Activated T-helper 1 cell treated with anti-CD3 and anti-CD28 coated beads, Interleukin-12 subunit alpha, Interleukin-12 subunit beta, Interleukin-2, Interleukin-4 antibody, amounts not matched to agents 30 ng/mL and 10 ng/mL and 1 ng/mL, durations not matched to agents 14 hours and 24 hours and 36 hours (primary cell): Measurements from ENCODE around the gene HHLA2. TPM values are rescaled to one million over a fixed set of nuclear protein-coding genes. Genes with fewer than 3 reads are reported as not detected.

Experiments
- DNase-seq: peaks from one replicate; pipeline ENCODE4 v3.0.0; 2021; ENCODE audit warnings: low spot score
- H3K27ac Mint-ChIP-seq: one replicate; pipeline ENCODE4 v1.8.0; 2021; ENCODE audit warnings: mild to moderate bottlenecking, mixed read lengths
- H3K27me3 Mint-ChIP-seq: one replicate; pipeline ENCODE4 v1.8.0; 2022; ENCODE audit warnings: mild to moderate bottlenecking, moderate library complexity, mixed read lengths; ENCODE audit not compliant: insufficient read depth
- H3K36me3 Mint-ChIP-seq: one replicate; pipeline ENCODE4 v1.8.0; 2021; ENCODE audit warnings: low read depth, mixed read lengths
- H3K4me1 Mint-ChIP-seq: one replicate; pipeline ENCODE4 v1.8.0; 2021; ENCODE audit warnings: low read depth, mixed read lengths
- H3K4me3 Mint-ChIP-seq: one replicate; pipeline ENCODE4 v1.8.0; 2021; ENCODE audit warnings: mild to moderate bottlenecking, moderate library complexity, mixed read lengths
- H3K9me3 Mint-ChIP-seq: one replicate; pipeline ENCODE4 v1.8.0; 2021; ENCODE audit warnings: mixed read lengths
- intact Hi-C: fragments of 100-400 bp; cut with micrococcal nuclease; formaldehyde crosslinking; loops from one replicate; pipeline ENCODE4 v1.15.1; 2024
- total RNA-seq: library from RNA; stranded (reverse); gene quantifications from 2 replicates; pipeline ENCODE4 v1.2.3, GENCODE V29; 2022

HHLA2 gene
- total RNA-seq, 1 donor from 2014 or later, result 1.3 TPM

DNA sequence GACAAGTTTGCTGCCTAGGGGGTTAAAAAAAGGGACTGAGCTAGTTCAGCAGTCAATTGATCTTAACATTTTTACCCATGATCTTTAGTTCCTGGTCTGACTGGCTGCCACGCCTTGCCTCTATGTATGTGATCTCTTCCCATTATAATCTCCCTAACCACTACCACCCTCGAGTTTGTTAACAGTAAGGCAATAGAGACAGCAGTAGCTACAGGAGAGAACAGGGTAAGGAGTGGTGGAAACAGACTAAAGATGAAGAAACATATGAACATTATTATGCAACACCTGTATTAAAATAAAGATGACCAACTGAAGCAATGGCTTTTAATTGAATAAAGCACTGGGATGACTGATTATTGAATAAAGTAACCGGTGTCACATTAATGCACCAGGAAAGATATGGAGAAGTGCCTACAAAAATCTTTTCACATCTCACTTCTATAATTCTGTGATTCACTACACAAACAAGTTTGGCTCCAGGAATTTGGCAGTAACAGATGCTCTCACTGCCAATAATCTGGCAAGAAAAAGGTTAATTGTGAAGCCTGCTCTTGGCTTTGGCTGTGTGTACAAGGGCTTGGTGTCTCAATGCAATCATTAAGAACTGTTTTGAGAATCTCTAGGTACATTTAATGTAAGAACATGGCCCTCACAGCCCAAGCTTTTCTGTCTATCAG lies 95.7 kb downstream of the HHLA2 start:
- no peak overlapping the region for H3K27ac Mint-ChIP-seq
- intact Hi-C loops, result no loop called here
- no peaks in the 10 kb centered on the region for H3K9me3 Mint-ChIP-seq
- H3K4me1 Mint-ChIP-seq, result peaks cover 17% of the 10 kb centered on the region
- H3K27me3 Mint-ChIP-seq, result peaks cover 7% of the 10 kb centered on the region
- no peak for DNase-seq
- H3K4me3 Mint-ChIP-seq, result no peak overlapping the region
- no peaks in the 10 kb centered on the region for H3K36me3 Mint-ChIP-seq

DNA sequence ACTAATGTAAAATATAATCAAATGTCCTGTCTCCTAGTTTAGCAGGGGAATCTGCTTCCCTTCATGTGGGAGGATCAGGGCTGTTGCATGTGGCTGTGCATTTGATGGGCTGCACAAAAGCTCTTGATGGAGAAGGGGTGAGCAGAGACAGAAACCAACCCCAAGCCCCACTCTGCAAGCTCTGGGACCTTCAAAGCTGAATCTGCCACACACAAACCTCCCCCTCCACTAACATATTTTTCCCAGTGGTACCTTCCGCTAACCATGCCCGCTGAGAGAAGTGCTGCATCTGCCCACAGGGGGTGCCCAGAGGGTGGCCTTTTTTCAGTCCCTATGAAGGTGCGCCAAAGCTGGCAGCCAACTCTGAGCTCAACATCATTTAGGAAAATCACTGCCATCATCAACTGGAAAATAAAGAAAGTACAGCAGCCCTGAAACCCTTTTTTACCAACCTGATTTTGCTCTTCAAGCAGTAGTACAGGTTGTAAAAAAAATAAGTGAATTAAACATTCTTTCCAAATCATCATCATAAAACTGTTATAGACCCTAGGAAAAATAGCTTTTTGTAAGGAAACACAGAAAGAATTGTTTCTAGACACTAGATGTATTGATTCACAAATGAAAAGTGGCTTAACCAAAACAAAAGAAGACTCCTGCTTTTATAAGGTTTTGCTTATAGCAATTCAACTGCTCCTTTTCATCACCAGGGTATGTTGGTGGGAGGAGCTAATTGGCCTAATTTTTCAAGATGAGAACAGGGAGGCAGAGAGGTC lies 97.0 kb downstream of the HHLA2 start:
- peaks cover 7% of the 10 kb centered on the region for H3K27me3 Mint-ChIP-seq
- peaks cover 4% of the 10 kb centered on the region for H3K4me1 Mint-ChIP-seq
- H3K27ac Mint-ChIP-seq, result no peak overlapping the region
- DNase-seq, result no peak
- no peaks in the 10 kb centered on the region for H3K36me3 Mint-ChIP-seq
- H3K4me3 Mint-ChIP-seq, result no peak overlapping the region
- no peaks in the 10 kb centered on the region for H3K9me3 Mint-ChIP-seq
- intact Hi-C loops, result no loop called here

DNA sequence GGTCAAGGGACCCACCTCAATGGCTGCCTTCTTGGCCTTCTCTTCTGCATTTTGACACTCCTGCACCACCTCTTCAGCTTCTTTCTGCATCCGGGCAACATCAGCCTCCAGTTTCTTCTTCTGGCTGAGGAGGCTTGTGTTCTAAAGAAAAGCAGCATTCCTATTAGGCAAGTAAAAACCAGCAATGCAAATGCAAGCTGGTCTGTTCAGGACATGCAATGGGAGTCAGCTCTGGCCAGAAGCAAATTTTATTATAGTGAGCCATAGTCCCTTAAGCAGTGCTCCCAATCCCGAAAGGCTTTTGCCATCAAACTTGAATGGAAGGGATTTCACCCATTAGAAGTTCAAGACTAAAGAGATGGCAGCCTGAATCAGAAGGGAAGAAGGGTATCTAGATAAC lies 97.7 kb downstream of the HHLA2 start:
- no peak overlapping the region for H3K27ac Mint-ChIP-seq
- intact Hi-C loops, result no loop called here
- H3K4me3 Mint-ChIP-seq, result no peak overlapping the region
- no peaks in the 10 kb centered on the region for H3K36me3 Mint-ChIP-seq
- no peak for DNase-seq
- H3K9me3 Mint-ChIP-seq, result no peaks in the 10 kb centered on the region
- peaks cover 7% of the 10 kb centered on the region for H3K27me3 Mint-ChIP-seq
- no peaks in the 10 kb centered on the region for H3K4me1 Mint-ChIP-seq

DNA sequence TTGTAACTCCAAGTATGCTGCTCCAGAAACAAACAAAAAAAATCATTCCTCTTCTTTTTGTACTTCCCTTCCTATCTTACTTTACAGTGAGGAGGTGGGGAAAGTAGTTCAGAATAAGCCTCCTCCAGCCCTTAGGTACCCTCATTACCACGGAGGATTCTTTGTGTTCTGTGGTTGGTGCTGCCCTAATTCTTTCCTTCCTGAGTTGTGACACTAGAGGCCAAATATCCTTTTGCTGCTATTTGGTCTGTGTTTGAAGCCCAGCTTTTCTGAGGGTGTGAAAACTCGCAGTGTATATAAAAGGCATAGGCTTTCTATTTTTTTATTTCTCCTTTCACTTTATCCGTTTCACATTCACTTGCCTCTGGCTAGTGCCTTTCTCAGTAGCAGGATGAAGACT lies 98.2 kb downstream of the HHLA2 start:
- intact Hi-C loops, result no loop called here
- no peak overlapping the region for H3K4me3 Mint-ChIP-seq
- H3K36me3 Mint-ChIP-seq, result no peaks in the 10 kb centered on the region
- peaks cover 7% of the 10 kb centered on the region for H3K27me3 Mint-ChIP-seq
- peaks cover 1% of the 10 kb centered on the region for H3K9me3 Mint-ChIP-seq
- no peaks in the 10 kb centered on the region for H3K4me1 Mint-ChIP-seq
- no peak overlapping the region for H3K27ac Mint-ChIP-seq
- DNase-seq, result no peak

DNA sequence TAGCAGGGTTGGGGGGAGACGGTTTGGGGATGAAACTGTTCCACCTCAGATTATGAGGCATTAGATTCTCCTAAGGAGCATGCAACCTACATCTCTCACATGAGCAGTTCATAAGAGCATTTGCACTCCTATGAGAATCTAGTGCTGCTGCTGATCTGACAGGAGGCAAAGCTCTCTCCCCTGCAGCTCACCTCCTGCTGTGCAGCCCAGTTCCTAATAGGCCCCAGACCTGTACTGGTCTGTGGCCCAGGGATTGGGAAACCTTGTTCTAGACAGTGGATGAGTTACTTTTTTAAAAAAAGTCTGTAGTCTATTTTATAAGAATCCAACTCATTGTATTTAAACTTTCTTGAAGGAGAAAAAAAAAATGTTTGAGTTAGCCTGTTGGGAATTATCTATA lies 100.0 kb downstream of the HHLA2 start:
- H3K27me3 Mint-ChIP-seq, result peaks cover 4% of the 10 kb centered on the region
- H3K27ac Mint-ChIP-seq, result no peak overlapping the region
- intact Hi-C loops, result no loop called here
- H3K4me3 Mint-ChIP-seq, result no peak overlapping the region
- no peaks in the 10 kb centered on the region for H3K36me3 Mint-ChIP-seq
- H3K4me1 Mint-ChIP-seq, result no peaks in the 10 kb centered on the region
- DNase-seq, result no peak
- H3K9me3 Mint-ChIP-seq, result peaks cover 4% of the 10 kb centered on the region

DNA sequence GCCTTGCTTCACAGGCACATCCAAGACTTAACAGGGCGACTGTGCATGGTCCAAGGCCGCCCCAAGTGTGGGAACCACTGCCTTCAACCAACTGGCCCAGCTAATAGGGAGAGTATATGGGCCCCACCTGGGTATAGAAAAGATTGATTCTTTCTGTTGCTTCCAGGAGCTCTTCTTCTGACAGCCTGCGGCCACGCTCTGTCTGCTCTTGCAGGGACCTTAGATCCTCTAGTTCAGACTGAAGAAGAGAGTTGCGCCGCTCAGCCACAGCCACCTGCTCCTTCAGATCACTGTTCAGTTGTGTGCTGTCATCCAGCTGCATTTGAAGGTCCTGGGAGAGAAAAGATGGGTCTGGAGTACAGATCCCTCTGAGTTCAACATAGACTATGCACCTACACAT lies 102.2 kb downstream of the HHLA2 start:
- Mint-ChIP-seq H3K27me3 (no peaks in the 10 kb centered on the region), H3K9me3 (peaks cover 4% of the 10 kb centered on the region), H3K27ac (no peak overlapping the region), H3K4me1 (no peaks in the 10 kb centered on the region), H3K36me3 (no peaks in the 10 kb centered on the region), H3K4me3 (no peak overlapping the region)
- no peak for DNase-seq
- intact Hi-C loops, result no loop called here

DNA sequence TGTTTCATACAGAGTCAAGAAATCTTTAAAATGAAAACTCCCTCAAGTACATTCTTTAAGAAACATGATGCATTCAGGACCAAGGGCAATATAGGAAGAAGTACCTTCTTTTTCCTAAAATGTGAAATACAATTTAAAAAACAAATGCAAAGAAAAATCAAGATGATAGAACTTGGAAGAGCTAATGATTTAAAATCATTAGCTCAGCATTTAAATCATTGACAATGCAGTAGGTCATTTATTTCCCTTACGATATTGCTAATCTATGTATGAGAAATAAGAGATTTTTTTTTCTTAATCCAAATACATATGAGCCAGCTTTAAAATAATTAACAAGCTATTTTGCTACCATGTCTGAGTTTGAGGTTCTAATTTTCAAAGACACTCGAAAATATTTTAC lies 105.5 kb downstream of the HHLA2 start:
- DNase-seq, result no peak
- Mint-ChIP-seq H3K27me3 (no peaks in the 10 kb centered on the region), H3K9me3 (peaks cover 4% of the 10 kb centered on the region), H3K27ac (no peak overlapping the region), H3K4me1 (peaks cover 6% of the 10 kb centered on the region), H3K36me3 (no peaks in the 10 kb centered on the region), H3K4me3 (no peak overlapping the region)
- intact Hi-C loops, result loop anchor here (10.0 kb wide), 2 partner anchors 467 to 727 kb away; no protein-coding TSS in a partner anchor

DNA sequence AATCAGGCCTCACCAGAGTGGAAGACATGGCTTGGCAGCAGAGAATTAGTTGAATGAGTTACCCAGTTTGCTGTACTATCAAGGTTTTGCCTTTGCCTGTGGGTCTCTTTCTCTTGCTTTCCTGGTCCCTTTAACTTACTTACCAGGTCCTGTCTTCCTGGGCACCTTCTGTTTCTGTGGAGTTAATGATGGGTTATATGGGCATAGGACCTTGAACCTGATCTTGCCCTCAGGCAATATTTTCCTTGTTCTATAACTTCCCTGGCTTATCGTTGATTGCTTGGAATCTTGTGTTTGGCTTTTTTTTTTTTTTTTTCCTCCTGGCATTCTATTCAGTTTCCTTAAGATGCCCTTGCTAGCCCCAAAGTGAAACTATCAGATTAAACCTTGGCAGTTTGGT lies 106.8 kb downstream of the HHLA2 start:
- Mint-ChIP-seq H3K36me3 (no peaks in the 10 kb centered on the region), H3K27ac (no peak overlapping the region), H3K27me3 (no peaks in the 10 kb centered on the region), H3K4me1 (peaks cover 11% of the 10 kb centered on the region), H3K9me3 (peaks cover 4% of the 10 kb centered on the region), H3K4me3 (no peak overlapping the region)
- intact Hi-C loops, result loop anchor here (10.0 kb wide), 2 partner anchors 468 to 728 kb away; no protein-coding TSS in a partner anchor
- no peak for DNase-seq

DNA sequence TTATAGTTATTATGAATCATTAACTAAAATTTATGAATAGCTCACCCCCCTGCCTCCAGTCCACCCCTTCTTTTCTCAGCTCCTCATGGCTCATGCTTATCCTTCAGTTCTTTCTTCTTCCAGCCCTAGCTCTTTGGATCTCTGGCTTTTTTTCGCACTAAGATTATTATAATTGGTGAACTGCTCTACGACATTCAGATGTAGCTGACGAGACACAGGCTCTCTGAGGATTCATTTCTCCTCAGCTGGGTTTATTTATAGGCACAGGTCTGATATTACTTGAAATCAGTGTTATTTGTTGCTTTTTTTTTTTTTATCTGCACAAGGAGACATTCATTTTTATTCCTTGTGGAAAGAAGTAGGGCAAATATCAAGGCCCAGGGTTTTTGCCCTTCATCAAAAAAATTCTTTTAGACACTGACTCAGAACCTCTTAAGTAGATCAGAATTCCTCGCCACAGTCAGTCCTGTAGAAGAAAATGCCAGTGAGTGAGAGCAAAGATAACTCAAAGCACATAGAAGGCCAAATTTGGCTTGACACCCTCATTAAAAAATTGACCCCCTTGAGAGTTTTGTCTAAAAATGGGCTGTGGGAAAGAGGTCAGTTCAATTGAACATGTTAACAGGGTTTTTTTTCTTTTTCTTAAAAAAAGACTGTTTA lies 107.5 kb downstream of the HHLA2 start:
- Mint-ChIP-seq H3K4me3 (no peak overlapping the region), H3K9me3 (peaks cover 4% of the 10 kb centered on the region), H3K4me1 (peaks cover 11% of the 10 kb centered on the region), H3K36me3 (no peaks in the 10 kb centered on the region), H3K27me3 (no peaks in the 10 kb centered on the region), H3K27ac (no peak overlapping the region)
- DNase-seq, result no peak
- intact Hi-C loops, result loop anchor here (10.0 kb wide), 2 partner anchors 469 to 729 kb away; no protein-coding TSS in a partner anchor

DNA sequence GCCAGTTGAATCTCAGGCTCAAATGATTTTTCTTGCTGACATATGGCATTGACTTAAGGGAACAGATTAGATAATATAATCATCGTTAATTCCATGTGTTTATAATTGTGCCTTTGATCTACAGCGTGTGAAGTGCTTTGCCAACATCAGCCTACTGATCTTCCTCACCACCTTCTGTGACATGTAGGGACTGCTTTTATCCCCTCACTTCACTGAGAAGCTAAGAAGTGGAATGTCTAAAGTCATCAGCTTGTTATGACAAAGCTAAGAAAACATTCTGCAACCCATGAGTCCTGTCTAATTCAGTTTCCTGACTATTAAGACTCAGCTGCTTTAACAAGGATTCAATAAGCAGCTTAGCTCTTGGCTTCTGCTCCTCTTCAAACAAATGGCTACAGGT lies 108.0 kb downstream of the HHLA2 start:
- no peak overlapping the region for H3K4me3 Mint-ChIP-seq
- intact Hi-C loops, result loop anchor here (10.0 kb wide), 2 partner anchors 470 to 730 kb away; no protein-coding TSS in a partner anchor
- H3K9me3 Mint-ChIP-seq, result peaks cover 4% of the 10 kb centered on the region
- H3K4me1 Mint-ChIP-seq, result peaks cover 11% of the 10 kb centered on the region
- no peaks in the 10 kb centered on the region for H3K27me3 Mint-ChIP-seq
- no peak overlapping the region for H3K27ac Mint-ChIP-seq
- no peak for DNase-seq
- H3K36me3 Mint-ChIP-seq, result no peaks in the 10 kb centered on the region

DNA sequence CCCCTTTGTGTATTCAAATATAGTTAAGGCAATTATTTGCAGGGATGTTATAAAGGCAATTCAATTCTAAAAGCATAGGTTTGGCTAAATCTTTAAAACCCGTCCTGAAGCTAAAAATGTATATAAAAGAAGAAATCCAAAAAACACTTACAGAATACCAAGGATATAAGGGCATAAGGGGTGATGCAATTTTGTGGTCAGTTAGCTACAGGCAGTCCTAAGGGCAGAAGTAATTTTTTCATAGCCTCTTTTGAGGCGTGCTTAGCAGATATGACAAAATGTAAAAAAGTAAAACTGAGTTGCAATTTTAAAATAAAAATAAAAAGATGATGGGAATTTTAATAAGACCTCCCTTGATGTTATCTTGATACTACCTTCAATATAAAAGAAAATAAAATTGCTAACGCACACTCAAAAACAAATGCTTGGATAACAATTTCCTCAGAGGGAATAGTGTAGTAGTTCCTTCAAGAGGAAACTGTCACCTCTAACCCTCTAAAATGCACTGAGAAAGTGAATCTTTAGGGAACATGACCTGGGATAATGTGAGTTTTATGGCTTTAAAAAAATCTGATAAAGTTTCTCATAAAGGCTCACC lies 109.8 kb downstream of the HHLA2 start:
- H3K27ac Mint-ChIP-seq, result no peak overlapping the region
- H3K9me3 Mint-ChIP-seq, result no peaks in the 10 kb centered on the region
- intact Hi-C loops, result loop anchor here (1.0 to 10.0 kb wide), 4 partner anchors 184 to 731 kb away; partner anchors contain the start of gene IFT57
- H3K4me1 Mint-ChIP-seq, result peaks cover 11% of the 10 kb centered on the region
- H3K27me3 Mint-ChIP-seq, result no peaks in the 10 kb centered on the region
- DNase-seq, result no peak
- no peaks in the 10 kb centered on the region for H3K36me3 Mint-ChIP-seq
- H3K4me3 Mint-ChIP-seq, result no peak overlapping the region

DNA sequence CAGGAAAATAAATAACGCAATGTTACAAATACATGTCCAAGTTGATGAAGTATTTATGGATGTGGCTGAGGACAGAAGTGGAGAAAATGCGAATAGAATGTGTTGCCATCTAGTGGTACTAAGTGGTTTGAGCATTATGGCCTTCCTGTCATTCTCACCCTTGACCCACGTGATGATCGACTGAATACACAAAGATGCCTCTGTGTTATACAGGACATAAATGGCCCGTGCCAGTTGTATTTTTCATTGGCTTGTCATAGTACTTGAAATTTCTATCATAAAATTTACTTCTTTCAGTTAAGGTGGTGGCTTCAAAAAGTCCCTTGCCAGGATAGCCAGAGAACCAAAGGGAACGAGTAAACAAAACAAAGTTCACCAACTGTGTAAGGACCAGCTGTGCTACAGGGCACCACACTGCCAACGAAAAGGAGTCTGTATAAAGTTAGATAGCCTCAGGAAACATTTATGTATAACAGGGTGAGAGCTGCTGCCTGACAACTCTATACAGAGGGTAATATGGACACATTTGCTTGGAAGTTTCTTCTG lies 110.4 kb downstream of the HHLA2 start:
- H3K27ac Mint-ChIP-seq, result no peak overlapping the region
- no peaks in the 10 kb centered on the region for H3K27me3 Mint-ChIP-seq
- DNase-seq, result peak; percentile 9
- H3K9me3 Mint-ChIP-seq, result no peaks in the 10 kb centered on the region
- intact Hi-C loops, result loop anchor here (1.0 to 10.0 kb wide), 4 partner anchors 184 to 732 kb away; partner anchors contain the start of gene IFT57
- H3K36me3 Mint-ChIP-seq, result no peaks in the 10 kb centered on the region
- H3K4me1 Mint-ChIP-seq, result peaks cover 11% of the 10 kb centered on the region
- no peak overlapping the region for H3K4me3 Mint-ChIP-seq
